IPS-15b (cell line): ENCODE results near the gene FBXO17.
"Not testable (repeated sequence)": the region's sequence is repeated elsewhere in the genome, so short reads cannot be mapped to it uniquely, and the experiment has no call there.

ENCODE experiments used
- H3K27me3 ChIP-seq: one replicate; pipeline ENCODE4 v1.6.1; 2013; ENCODE audit warnings: low read length; ENCODE audit not compliant: control insufficient read depth, insufficient read depth
- H3K36me3 ChIP-seq: one replicate; pipeline ENCODE4 v1.6.1; 2013; ENCODE audit warnings: low read length; ENCODE audit not compliant: control insufficient read depth, insufficient read depth
- H3K4me1 ChIP-seq: one replicate; pipeline ENCODE4 v1.6.1; 2013; ENCODE audit warnings: mild to moderate bottlenecking, low read length; ENCODE audit not compliant: control insufficient read depth, insufficient read depth
- H3K4me3 ChIP-seq: one replicate; pipeline ENCODE4 v1.5.1; 2013; ENCODE audit warnings: low read depth, low read length
- H3K9ac ChIP-seq: one replicate; pipeline ENCODE4 v1.6.1; 2013; ENCODE audit warnings: low read depth, mild to moderate bottlenecking, low read length
- H3K9me3 ChIP-seq: one replicate; pipeline ENCODE4 v1.6.1; 2013; ENCODE audit warnings: mild to moderate bottlenecking, low read length; ENCODE audit not compliant: control insufficient read depth, insufficient read depth

The FBXO17 gene

GRCh38 chr19:38977445-38978325, 2.1 kb upstream of the FBXO17 start:
- no peaks in the 10 kb centered on the region for H3K9me3 ChIP-seq
- H3K9ac ChIP-seq = no peak overlapping the region

GRCh38 chr19:38975861-38976271, 324 bp upstream of the FBXO17 start:
- no peaks in the 10 kb centered on the region for H3K4me1 ChIP-seq
- H3K9ac ChIP-seq = peak overlapping the region; percentile 80
- peak overlapping the region; percentile 74 for H3K4me3 ChIP-seq
- no peaks in the 10 kb centered on the region for H3K27me3 ChIP-seq
- no peaks in the 10 kb centered on the region for H3K9me3 ChIP-seq
- no peaks in the 10 kb centered on the region for H3K36me3 ChIP-seq

More at GRCh38 chr19:38977445-38978325, 2.1 kb upstream of the FBXO17 start:
- no peaks in the 10 kb centered on the region for H3K36me3 ChIP-seq
- no peaks in the 10 kb centered on the region for H3K4me1 ChIP-seq
- H3K27me3 ChIP-seq = no peaks in the 10 kb centered on the region
- no peak overlapping the region for H3K4me3 ChIP-seq

- Histone ChIP-seq H3K27me3 (no peaks in the 10 kb centered on the region), H3K4me3 (peak overlapping the region; percentile 63), H3K9ac (peak overlapping the region; percentile 62), H3K9me3 (no peaks in the 10 kb centered on the region), H3K36me3 (no peaks in the 10 kb centered on the region), H3K4me1 (no peaks in the 10 kb centered on the region)
Measured at GRCh38 chr19:38974624-38975213, 823 bp downstream of the FBXO17 start.

DNA sequence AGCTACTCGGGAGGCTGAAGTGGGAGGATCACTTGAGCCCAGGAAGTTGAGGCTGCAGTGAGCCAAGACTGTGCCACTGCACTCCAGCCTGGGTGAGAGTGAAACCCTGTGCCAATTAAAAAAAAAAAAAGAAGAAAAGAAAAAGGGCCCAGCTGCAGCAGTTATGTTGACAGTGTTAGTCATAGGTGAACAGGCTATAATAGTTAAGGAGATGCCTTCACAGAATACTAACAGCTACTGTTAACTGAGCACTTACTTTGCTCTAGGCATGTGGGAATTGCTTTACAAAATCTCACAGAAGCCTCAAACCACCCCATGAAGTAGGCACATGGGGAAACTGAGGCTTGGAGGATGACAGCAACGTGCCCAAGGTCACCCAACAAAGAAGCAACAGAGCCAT, 3.9 kb downstream of the FBXO17 start:
- H3K9me3 ChIP-seq = no peaks in the 10 kb centered on the region
- H3K4me1 ChIP-seq = no peaks in the 10 kb centered on the region
- no peaks in the 10 kb centered on the region for H3K27me3 ChIP-seq
- H3K9ac ChIP-seq = no peak overlapping the region
- peaks cover 2% of the 10 kb centered on the region for H3K36me3 ChIP-seq
- H3K4me3 ChIP-seq = no peak overlapping the region

DNA sequence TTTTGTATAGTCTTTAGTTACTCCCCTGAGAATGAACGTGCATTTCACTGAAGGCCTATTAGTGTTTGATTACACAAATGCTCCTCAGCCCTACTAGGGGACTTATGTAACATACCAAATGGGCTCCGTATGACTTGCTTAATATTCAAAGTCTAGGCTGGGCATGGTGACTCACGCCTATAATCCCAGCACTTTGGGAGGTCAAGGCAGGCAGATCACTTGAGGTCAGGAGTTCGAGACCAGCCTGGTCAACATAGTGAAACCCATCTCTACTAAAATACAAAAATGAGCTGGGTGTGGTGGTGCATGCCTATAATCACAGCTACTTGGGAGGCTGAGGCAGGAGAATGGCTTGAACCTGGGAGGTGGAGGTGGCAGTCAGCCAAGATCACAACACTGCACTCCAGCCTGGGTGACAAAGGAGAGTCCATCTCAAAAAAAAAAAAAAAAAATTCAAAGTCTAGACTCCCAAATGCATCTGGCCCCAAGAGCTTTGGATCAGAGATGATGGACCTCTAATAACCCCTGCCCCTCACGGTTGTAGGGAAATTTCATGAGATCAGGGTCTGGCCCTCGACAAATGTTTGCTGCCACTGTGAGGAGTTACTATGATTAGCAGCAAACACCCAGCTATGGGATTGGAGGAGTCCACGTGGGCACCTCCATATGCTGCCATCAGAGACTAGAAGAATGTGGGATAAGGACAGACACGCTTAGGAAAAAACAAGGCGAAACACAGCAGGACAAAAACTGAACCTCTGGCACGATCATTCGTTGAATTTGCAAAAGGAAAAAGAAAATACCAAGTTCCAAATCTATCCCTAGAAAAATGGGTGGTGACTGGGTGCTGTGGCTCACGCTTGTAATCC, 4.6 kb downstream of the FBXO17 start:
- no peak overlapping the region for H3K4me3 ChIP-seq
- no peaks in the 10 kb centered on the region for H3K4me1 ChIP-seq
- H3K9me3 ChIP-seq = no peaks in the 10 kb centered on the region
- no peak overlapping the region for H3K9ac ChIP-seq
- peaks cover 2% of the 10 kb centered on the region for H3K36me3 ChIP-seq
- H3K27me3 ChIP-seq = no peaks in the 10 kb centered on the region

DNA sequence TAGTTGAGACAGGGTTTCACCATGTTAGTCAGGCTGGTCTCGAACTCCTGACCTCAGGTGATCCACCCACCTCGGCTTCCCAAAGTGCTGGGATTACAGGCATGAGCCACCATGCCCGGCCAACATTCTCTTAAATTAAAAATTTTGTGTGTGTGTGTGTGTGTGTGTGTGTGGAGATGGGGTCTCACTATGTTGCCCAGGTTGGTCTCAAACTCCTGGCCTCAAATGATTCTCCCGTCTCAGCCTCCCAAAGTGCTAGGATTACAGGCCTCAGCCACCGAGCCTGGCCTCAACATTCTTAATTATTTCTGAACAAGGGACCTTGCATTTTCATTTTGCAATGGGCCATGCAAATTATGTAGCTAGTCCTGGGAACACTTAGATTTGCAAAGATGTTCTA, 9.4 kb downstream of the FBXO17 start:
- H3K4me1 ChIP-seq, H3K9ac ChIP-seq, H3K36me3 ChIP-seq, H3K4me3 ChIP-seq, H3K27me3 ChIP-seq, H3K9me3 ChIP-seq: not testable (repeated sequence)

GRCh38 chr19:38964738-38965137, 10.8 kb downstream of the FBXO17 start:
- Histone ChIP-seq H3K9me3 (no peaks in the 10 kb centered on the region), H3K36me3 (peaks cover 2% of the 10 kb centered on the region), H3K4me3 (no peak overlapping the region), H3K4me1 (peaks cover 4% of the 10 kb centered on the region), H3K9ac (no peak overlapping the region), H3K27me3 (no peaks in the 10 kb centered on the region)

DNA sequence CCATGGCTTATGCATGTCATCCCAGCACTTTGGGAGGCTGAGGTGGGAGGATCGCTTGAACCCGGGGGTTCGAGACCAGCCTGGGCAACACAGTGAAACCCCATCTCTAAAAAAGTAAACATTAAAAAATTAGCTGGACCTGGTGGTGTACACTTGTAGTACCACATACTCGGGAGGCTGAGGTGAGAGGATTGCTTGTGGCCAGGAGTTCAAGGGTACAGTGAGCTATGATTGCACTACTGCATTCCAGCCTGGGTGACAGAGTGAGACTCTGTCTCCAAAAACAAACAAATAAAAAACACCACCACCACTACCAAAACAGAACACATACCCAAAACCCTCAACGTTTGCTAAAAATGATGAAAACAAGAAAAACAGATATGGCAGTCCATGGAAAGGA, 15.9 kb downstream of the FBXO17 start:
- H3K27me3 ChIP-seq = no peaks in the 10 kb centered on the region
- no peaks in the 10 kb centered on the region for H3K9me3 ChIP-seq
- no peaks in the 10 kb centered on the region for H3K36me3 ChIP-seq
- no peak overlapping the region for H3K4me3 ChIP-seq
- no peak overlapping the region for H3K9ac ChIP-seq
- H3K4me1 ChIP-seq = peaks cover 4% of the 10 kb centered on the region

- Histone ChIP-seq H3K9ac (no peak overlapping the region), H3K4me1 (peaks cover 4% of the 10 kb centered on the region), H3K9me3 (no peaks in the 10 kb centered on the region), H3K4me3 (no peak overlapping the region), H3K27me3 (no peaks in the 10 kb centered on the region), H3K36me3 (no peaks in the 10 kb centered on the region)
Measured at GRCh38 chr19:38958301-38958700, 17.2 kb downstream of the FBXO17 start.

DNA sequence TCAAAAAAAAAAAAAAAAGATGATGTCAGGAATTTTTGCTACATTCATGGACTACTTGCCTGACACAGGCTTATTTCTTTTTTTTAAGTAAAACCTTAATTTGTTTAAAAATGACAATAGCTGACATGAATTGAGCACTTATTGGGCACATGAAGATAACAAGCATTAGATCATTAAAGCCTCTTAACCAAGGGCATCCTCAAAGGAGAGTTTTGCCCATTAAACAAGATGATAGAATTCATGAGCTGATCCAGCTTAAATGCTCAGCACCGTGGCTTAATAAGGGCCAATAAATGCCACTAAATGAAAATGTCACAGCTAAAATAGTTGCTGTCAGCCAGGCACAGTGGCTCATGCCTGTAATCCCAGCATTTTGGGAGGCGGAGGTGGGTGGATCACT, 19.3 kb downstream of the FBXO17 start:
- peaks cover 2% of the 10 kb centered on the region for H3K4me1 ChIP-seq
- H3K27me3 ChIP-seq = no peaks in the 10 kb centered on the region
- H3K4me3 ChIP-seq = no peak overlapping the region
- H3K36me3 ChIP-seq = no peaks in the 10 kb centered on the region
- no peaks in the 10 kb centered on the region for H3K9me3 ChIP-seq
- H3K9ac ChIP-seq = no peak overlapping the region

DNA sequence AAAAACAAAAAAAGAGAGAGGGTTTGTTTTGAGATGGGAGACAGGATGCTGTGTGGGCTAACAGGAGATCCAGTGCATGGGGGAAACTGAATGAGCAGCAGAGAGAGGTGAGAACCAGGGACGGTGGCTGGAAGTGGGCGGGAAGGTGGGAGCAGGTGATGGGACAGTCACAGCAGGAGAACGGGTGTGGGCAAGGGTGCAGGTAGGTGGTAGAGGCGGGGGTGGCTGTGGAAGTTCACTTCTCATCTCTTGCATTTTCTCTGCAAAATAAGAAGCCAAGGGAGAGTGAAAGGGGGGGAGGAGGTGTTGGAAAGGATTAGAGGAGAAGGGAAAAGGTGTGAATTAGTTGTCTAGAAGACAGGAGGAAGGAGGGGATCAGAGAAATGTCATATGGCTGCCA, 21.9 kb downstream of the FBXO17 start:
- Histone ChIP-seq H3K4me3 (no peak overlapping the region), H3K9ac (no peak overlapping the region), H3K27me3 (peaks cover 3% of the 10 kb centered on the region), H3K36me3 (no peaks in the 10 kb centered on the region), H3K9me3 (no peaks in the 10 kb centered on the region), H3K4me1 (peaks cover 2% of the 10 kb centered on the region)
